Hepatocyte (in vitro differentiated cells): ENCODE results near the gene TFDP1.

Source experiments
- EZH2 ChIP-seq: fragments of 200-600 bp; sonication (generic); IDR thresholded peaks from 2 replicates; pipeline ENCODE4 v1.6.1; 2016; ENCODE audit warnings: antibody characterized with exemption, mild to moderate bottlenecking, borderline replicate concordance
- TF ChIP-seq, protein P1 (sequence below): fragments of 200-600 bp; sonication (generic); IDR thresholded peaks from 2 replicates; pipeline ENCODE4 v1.5.1; 2016; ENCODE audit warnings: antibody characterized with exemption, mild to moderate bottlenecking; ENCODE audit not compliant: poor library complexity

DNA sequence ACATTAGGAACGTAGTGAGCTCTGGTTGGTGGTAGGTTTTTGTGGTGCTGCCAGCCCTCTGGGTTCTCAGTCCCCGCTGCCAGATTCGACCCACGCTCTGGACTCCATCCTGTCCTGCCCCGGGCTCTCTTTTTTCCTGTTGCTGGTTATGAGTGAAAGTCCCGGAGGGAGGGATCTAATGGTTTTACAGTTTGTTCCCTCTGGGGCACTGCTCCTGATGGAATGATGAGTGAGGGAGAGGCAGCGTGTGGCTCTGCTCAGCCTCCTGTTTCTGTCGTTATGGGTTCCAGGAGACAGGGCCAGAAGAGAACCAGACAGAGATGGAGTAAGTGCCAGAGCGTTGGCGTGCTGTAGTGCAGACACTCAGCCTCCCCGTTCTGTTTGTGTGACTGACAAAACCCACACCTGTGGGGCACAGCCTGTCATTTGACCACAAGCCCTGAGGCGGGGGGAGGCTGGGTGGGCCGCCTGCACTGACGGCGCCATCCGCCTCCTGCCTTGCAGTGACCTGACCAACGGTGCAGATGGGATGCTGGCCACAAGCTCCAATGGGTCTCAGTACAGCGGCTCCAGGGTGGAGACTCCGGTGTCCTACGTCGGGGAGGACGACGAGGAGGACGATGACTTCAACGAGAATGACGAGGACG, 55.2 kb downstream of the TFDP1 start:
- TF ChIP-seq, protein P1, sequence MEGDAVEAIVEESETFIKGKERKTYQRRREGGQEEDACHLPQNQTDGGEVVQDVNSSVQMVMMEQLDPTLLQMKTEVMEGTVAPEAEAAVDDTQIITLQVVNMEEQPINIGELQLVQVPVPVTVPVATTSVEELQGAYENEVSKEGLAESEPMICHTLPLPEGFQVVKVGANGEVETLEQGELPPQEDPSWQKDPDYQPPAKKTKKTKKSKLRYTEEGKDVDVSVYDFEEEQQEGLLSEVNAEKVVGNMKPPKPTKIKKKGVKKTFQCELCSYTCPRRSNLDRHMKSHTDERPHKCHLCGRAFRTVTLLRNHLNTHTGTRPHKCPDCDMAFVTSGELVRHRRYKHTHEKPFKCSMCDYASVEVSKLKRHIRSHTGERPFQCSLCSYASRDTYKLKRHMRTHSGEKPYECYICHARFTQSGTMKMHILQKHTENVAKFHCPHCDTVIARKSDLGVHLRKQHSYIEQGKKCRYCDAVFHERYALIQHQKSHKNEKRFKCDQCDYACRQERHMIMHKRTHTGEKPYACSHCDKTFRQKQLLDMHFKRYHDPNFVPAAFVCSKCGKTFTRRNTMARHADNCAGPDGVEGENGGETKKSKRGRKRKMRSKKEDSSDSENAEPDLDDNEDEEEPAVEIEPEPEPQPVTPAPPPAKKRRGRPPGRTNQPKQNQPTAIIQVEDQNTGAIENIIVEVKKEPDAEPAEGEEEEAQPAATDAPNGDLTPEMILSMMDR: no peak
- TF ChIP-seq EZH2: no peak
